Stimulated activated CD8-positive, alpha-beta memory T cell treated with anti-CD3 and anti-CD28 coated beads, Interleukin-4, amount 100 ng/mL, for 48 hours (primary cell): ENCODE results near the gene TGFB2.
A peak's percentile ranks its signal among the peaks of the same experiment; 100 is the strongest.
"Not testable (repeated sequence)": the region's sequence is repeated elsewhere in the genome, so short reads cannot be mapped to it uniquely, and the experiment has no call there.

ENCODE experiments used
- DNase-seq: peaks from one replicate; pipeline ENCODE4 v3.0.0-alpha.2; 2020

The TGFB2 gene

DNA sequence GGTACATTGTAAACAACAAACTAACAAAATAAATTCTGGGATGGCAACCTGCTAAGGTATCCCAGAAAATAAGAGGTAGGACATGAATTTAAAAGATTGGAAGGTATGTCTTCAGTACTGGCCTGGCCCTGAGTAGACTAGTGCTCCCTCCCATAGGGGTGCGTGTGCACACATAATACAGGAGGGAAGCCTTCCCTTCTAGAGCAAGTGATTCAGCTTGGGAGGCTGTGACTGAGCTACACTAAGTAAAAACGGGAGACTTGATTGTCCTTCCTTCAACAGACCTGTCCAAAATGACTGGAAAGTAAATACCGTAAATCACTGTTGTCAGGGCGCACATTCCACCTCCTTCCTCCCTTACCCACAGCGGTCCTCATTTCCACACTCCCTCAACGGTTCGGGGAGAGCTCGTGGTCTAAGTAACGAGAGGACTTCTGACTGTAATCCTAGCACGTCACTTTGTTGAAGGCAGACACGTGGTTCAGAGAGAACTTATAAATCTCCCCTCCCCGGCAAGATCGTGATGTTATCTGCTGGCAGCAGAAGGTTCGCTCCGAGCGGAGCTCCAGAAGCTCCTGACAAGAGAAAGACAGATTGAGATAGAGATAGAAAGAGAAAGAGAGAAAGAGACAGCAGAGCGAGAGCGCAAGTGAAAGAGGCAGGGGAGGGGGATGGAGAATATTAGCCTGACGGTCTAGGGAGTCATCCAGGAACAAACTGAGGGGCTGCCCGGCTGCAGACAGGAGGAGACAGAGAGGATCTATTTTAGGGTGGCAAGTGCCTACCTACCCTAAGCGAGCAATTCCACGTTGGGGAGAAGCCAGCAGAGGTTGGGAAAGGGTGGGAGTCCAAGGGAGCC, at the start of gene TGFB2:
Gene TGFB2 (plus strand): TSS at position 523 of the 859 bp plus-strand sequence. CDS start 1,366 bp downstream, outside the sequence.
- peak; percentile 27 for DNase-seq

GRCh38 chr1:218296162-218296561, 49.0 kb upstream of the TGFB2 start:
- no peak for DNase-seq

DNA sequence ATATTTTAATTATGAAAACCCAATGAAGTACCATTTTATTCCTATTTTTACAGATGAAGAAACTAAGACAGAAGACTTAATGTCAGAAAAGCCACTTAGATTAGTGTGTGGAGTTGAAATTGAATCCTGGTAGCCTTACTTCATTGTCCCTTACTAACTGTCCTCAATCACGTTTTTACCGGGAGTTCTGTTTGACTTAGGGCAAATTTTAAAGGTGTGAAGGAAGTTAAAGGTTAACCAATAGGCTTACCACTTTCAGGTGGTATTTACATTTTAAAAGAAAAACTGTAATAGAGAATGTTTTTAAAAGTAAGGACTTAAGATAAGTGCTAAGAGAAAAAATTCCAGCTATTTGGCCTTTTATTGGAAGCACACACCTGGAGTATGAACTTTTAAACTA, 47.7 kb upstream of the TGFB2 start:
- no peak for DNase-seq

DNA sequence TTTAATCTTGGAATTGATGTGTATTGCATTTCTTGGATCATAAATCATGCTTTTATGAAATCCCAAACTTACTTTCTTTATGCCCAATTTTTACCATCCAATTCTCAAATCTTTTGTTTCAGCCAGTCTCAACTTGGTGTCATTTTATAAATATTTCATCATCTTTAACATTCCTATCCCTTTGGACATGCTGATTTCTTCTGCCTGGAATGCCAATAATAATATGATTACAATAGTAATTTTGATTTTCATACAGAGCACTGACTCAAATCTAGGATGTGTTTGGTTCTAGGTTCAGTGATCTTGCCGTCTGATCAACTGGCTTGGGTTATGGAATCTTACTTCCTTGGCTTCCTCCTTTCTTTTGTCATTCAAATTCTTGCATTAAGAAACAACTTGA, 47.3 kb upstream of the TGFB2 start:
- DNase-seq: no peak

- DNase-seq: no peak
Observed at GRCh38 chr1:218298398-218298797, 46.7 kb upstream of the TGFB2 start.

DNA sequence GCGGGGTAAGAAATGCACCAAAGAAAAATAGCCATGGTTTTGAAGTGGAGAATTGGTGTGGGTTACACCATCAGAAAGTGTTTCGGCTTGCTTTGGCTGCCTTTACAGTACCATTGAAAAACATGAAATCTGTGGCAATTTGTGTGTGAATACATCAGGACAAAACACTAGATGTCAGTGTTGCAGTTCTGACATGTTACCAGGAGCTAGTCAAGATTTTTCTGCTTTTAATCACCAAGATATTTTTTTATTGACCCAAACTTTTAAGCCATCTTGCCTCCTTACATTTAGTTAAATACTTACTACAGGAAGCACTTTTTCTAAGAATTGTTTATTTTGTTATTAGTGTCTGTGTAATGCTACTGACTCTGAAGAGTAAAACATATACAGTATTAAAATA, 45.7 kb upstream of the TGFB2 start:
- no peak for DNase-seq

GRCh38 chr1:218301217-218301616, 43.9 kb upstream of the TGFB2 start:
- DNase-seq: no peak

DNA sequence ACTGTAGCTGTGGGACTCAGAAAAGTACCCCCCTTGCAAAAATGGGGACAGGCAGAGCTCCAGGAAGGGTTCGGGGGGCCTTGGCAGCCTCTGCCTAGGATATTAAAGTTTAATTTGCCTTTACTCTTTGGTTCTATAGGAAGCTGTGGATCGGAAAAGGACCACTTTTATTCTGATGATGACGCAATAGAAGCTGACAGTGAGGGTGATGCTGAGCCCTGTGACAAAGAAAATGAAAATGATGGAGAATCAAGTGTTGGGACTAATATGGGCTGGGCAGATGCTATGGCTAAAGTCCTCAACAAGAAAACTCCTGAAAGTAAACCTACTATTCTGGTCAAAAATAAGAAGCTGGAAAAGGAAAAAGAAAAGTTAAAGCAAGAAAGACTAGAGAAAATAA, 43.0 kb upstream of the TGFB2 start:
- DNase-seq: no peak

DNA sequence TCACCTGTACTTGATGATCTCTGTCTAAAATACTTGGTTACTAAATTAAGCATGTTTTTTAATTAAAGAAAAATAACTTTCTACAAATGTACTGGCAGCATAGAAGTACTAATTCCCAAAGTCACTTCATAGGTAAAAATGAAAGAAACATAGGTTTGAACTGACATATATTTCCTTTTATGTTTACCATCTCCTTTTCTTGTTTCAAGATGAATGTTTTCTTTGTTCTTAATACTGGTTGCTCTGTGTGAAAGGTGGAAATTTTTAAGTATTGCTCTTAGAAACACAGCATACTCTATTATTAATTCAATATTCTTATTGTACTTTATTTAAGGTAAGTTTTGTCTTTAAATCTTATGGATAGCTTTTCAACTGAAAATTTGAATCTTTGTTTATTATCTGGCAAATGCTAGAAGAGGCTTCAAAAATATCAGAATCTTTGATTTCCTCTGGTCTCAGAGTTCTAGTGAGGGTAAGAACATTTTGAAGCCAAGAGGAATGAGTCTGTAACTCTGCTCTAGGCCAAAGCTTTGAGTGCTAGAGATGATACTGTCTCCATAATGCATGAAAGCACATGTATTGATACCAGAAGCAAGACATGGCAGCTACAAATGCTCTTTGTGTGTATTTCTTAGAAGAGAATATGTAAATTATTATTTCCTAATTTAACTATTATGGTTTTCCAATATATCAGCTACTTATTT, 41.8 kb upstream of the TGFB2 start:
- DNase-seq: no peak

DNA sequence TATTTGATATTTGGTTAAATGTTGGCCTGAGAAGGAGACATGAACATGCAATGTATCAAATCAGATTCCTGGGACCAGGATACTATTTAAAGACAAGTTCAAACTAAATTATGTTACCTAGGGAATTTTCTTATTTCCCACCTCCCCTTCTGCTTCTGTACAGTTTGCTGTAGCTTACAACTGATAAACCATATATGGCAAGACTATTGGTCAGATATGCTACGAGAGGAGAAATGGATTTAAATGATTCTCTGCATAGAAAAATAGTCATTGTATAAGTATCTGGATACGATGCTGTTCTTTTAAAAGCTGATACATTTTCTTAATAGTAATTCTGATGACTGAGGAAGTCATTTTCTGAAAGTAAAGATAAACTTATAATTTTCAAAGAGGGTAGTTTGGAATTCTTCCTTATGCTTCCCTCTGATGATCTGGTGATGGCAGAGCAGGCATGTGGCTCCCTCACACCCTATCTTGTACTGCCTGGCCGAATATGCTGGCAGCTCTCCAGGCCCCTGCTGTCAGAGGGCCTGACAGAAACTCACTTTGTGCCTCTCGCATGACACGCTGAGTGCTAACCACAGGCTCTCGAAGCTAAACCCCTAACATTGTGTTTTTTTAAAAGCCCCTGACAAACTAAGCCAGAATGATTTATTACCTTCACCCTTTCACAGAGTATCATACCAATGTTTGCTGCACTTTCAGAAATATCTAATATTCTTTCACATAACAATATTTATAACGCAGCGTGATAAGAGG, 40.7 kb upstream of the TGFB2 start:
- DNase-seq: peak; percentile 30

GRCh38 chr1:218305472-218306064, 39.6 kb upstream of the TGFB2 start:
- no peak for DNase-seq

DNA sequence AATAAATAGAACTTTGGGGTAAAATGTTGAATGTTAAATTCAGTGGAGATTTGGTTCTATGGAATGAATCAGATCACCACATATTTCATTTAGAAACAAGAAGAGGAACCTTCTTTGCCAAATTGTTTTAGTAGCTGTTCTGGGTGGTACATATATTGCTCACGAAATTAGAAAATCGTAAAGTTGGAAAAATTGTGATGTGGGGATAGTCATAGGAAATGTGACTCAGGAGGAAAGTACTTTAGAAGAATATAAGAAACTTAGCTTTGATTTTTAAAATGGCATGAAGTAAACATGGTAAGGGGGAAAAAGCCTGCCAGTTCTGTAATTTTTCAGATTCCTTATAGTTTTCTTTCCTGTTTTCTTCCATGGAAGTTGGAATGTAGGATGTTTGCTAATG, 32.6 kb upstream of the TGFB2 start:
- DNase-seq: no peak

DNA sequence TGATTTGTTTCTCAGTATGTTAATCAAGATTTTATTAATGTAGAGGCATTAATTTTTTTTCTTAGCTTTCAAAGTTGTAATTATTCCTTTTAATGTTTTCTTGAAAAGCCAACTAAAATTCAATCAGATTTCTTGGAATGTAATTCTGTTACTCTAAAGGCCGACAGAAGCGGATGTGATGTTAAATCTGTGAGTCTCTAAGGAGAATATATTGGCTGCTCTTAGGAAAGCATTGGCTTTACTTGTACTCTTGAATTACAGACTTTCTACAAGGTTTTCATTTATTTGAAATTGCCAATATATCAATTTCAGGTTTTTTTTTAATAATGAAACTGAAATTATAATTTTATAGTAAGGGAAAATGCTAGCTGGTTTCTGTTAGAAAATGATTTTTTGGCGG, 30.8 kb upstream of the TGFB2 start:
- DNase-seq: no peak

DNA sequence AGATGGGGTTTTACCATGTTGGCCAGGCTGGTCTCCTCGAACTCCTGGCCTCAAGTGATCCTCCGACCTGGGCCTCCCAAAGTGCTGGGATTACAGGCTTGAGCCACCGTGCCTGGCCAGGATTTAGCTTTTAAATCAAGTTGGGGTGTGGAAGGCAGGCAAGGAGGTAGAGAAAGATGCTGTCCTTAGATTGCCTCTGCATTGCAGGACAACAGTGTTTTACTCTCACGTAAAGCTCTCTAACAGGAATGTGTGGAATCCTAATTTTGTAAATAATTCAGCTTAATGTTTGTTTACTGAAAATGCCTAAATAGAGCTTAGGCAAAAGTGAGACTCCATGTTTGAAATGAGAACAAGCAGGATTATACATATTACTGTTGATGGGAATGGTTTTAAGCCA, 29.5 kb upstream of the TGFB2 start:
- DNase-seq: no peak

- DNase-seq: no peak
Observed at GRCh38 chr1:218317061-218317460, 28.1 kb upstream of the TGFB2 start.

GRCh38 chr1:218320182-218320581, 25.0 kb upstream of the TGFB2 start:
- not testable (repeated sequence) for DNase-seq

DNA sequence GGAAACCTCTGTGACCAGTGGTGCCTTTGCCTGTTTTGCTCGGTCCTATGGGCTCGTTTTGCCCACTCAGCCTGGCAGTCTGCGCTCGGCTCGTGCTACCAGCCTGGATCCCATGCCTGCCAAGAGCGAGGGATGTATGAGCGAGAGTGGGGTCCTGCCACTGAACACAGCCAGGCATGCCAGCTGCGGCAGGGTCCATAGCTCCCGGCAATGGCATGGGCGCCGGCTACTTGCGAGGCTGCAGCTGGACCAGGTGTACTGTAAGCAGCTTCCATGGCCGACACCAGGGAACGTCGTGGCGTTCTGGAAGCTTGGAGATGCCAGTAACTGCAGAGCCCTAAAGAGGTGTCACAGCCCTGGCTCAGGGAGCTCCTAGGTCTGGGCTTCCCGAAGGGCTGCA, 22.4 kb upstream of the TGFB2 start:
- DNase-seq: no peak

DNA sequence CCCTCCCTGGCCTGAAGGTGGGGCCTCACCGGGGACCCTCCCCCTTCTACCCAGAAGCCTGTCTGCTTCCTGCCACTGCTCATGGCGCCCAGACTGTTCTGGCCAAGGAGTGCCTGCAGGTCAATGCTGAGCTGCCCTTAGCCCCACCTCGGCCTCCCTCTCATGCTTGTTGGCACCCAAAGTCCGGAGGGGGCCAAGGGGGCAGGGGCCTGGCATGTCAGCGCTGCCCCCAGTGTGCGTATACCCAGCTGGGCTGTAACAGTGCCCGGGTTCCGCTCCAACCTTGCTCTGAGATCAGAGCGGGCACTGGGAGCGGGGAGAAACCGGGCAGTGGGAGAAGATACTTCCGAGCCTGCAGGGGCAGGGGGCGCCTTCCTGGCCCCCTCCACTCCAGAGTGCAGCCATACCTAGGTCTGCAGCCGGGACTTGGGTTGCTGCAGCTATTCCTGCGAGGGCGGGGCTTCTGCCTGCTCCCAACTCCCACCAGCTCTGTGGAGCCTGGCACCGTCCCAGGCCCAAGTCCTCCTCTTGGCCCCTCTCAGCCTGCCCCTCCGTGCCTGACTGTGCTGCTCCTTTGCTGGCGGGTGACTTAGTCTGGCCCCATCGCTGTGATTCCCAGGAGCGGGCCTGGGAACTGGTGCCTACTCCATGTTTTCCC, 21.4 kb upstream of the TGFB2 start:
- DNase-seq: no peak

DNA sequence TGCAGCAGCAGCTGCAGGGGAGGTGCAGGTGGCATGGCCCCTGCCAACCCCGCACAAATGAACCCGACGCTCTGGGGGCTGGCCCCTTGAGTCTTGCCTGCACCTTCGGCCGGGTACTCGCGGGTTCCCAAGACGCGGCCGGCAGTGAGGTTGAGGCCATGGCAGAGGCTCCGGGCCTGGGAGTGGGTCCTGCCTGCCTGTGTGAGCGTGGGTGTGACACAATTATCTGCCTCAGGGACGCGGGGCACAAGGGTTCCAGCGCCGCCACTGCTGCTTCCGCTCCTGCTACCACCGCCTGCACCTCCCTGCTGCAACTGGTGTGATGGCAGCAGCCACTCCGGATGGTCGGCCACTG, 20.9 kb upstream of the TGFB2 start:
- DNase-seq: no peak

DNA sequence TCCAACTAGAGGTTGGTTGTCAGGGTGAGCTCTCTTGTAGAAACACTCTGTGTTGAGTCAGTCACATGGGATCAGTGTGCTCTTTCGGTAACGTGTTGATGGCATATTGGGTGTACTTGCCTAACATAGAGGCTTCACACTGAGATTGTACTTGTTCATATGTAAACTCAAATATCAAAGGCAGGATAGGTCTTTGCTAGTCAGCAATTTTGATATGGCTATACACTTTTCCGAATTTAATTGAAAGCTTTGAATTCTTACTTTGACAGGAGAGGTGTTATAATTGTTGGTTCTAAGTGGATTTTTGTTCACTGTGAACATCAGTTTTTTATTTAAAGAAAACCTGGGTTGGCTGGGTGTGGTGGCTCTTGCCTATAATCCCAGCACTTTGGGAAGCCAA, 16.4 kb upstream of the TGFB2 start:
- no peak for DNase-seq

DNA sequence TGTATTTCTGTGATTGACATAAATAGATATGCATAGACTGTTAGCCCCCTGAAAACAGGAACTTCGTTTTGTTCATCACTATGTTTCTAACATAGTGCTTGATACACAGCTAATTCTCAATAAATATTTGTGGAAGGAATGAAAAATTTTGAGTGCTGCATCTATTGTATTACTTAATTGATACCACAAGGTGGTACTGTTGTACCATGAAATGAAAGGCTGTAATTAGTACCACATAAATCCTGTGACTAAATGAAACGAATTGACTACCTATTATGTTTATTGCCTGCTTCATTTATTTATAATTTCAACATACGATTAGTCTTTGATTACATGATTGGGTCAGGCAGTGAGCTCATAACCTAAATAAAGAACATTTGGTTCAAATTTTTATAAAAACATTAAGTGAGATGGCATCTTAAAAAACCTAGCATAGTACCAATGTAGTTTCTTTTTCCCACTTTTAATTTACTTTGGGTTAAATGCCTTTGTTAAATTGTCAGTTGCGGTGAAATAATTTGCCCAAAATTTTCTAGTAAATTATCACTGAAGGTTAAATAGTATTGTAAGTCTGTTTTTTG, 15.0 kb upstream of the TGFB2 start:
- DNase-seq: no peak

- no peak for DNase-seq
Observed at GRCh38 chr1:218332416-218332815, 12.7 kb upstream of the TGFB2 start.
